Stimulated activated CD4-positive, alpha-beta T cell treated with anti-CD3 and anti-CD28 coated beads, TNF-alpha, amount 100 ng/mL, for 4 hours (primary cell): ENCODE results near the gene PSMG2.
"Not testable (repeated sequence)": the region's sequence is repeated elsewhere in the genome, so short reads cannot be mapped to it uniquely, and the experiment has no call there.

Source experiments
- DNase-seq, 3 experiments: peaks; one replicate each; pipeline ENCODE4 v3.0.0-alpha.2; 2020; ENCODE audit warnings: low read depth in 3 of 3

PSMG2 gene

GRCh38 chr18:12721495-12722275, 18.8 kb downstream of the PSMG2 start:
- no peak for DNase-seq

GRCh38 chr18:12722731-12723130, 19.9 kb downstream of the PSMG2 start:
- DNase-seq: no peak

DNA sequence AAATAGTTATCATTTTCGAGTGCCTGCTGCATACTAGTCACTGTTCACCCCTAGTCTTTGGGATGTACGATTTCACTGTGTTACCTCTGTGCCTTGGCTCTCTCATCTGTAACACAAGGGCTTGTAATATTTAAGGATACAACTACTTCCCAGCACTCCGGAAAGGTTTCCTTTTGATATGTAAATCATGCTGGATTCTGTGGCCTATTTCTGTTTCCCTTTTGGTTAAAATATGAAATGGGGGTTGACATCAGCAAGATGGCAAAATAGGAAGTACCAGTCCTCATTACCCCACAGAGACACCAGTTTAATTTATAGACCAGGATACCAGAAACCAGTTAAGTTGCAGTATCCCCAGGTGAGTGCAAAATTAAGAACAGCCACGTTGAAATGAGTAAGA, 23.5 kb downstream of the PSMG2 start:
- DNase-seq: no peak

GRCh38 chr18:12726774-12727550, 24.1 kb downstream of the PSMG2 start:
- DNase-seq: peak; percentile 8 to 22 (median 9)

- no peak for DNase-seq
Measured at GRCh38 chr18:12737243-12737902, 34.5 kb downstream of the PSMG2 start.

DNA sequence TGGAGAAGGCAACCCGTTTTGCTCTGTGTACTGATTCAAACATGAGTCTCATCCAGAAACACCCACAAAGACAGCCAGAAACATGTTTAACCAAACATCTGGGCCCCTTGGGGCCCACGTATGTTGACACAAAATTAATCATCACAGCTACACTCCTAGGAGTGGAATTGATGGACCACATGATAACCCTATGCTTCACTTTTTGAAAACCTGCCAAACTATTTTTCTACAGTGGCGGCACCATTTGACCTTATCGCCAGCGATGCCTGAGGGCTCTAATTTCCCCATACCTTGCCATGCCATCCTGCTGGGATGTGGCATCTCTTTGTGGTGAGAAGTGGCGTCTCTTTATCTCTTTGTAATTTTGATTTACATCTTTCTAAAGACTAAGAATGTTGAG, 38.5 kb downstream of the PSMG2 start:
- no peak for DNase-seq

DNA sequence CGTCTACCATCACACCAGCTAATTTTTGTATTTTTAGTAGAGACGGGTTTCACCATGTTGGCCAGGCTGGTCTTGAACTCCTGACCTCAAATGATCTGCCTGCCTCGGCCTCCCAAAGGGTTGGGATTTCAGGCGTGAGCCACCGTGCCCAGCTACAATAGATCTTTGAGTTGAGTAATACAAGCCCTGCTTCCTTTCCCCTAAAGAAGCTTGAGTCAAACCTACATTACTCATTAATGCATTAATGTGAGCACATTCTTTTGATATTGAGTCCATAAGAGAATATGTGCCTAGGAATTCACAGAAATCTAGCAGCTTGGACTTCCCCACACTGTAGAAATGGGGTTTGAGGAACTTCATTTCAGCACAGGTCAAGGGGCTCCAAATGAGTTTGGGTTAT, 39.6 kb downstream of the PSMG2 start:
- no peak for DNase-seq

- no peak for DNase-seq
Measured at GRCh38 chr18:12744103-12744502, 41.3 kb downstream of the PSMG2 start.

DNA sequence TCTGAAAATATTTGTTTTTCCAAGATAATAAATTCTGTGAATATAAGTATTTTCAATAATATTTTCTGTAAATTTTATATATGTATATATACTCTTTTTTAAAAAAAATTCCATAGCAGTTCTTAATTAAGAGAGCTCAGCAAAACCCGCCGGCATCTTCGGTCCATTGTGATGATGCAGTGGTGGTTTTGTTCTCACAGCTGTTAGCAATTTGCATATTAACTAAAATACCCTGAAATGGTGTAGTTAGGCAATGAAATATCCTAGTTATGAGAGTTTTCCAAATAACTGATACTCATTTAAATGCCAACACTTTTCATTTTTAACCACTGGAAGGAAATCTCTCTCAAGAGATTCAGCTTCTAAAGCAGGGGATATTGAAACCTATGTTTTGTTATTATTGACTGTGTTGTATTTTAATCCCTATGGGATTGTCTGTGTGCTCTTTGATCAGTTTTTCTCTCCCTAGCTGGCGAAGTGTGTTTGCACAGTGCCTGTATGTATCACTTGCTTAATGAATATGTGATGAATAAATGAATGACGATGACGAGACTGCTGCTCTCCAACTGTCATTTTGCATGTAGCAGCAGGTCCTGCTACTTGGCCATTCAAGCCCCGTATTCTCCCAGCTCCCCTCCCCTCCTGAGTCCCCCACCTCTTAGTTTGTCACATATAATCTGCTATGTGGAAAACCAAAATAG, 42.4 kb downstream of the PSMG2 start:
- DNase-seq: no peak

DNA sequence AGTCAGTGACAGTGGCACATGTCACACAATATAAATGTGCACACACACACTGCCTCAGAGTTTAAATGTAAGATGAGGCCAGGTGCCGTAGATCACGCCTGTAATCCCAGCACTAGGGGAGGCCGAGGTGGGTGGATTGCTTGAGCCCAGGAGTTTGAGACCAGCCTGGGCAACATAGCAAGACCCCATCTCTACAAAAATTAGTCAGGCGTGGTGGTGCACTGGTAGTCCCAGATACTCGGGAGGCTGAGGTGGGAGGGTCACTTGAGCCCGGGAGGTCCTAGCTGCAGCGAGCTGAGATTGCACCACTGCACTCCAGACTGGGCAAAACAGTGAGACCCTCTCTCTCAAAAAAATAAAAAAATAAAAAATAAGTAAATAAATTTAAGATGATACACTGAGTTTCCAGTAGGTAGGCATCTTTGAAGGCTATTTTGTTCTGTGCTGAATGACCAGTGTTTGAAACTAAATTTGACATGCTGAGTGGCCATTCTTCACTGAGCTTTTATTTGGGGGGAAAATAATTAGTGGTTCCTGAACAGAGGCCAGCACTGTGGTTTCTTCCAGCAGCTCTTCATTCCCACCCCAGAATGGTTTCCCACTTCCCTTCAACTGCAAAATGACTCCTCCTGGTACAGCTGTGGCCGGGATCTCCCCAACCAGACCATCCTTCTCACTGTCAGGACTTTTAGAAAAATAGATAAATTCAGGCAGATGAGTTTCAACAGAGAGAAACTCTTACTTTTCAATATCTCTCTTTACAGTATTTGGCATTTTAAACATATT, 44.9 kb downstream of the PSMG2 start:
- DNase-seq: no peak

GRCh38 chr18:12748671-12749070, 45.8 kb downstream of the PSMG2 start:
- DNase-seq: no peak

DNA sequence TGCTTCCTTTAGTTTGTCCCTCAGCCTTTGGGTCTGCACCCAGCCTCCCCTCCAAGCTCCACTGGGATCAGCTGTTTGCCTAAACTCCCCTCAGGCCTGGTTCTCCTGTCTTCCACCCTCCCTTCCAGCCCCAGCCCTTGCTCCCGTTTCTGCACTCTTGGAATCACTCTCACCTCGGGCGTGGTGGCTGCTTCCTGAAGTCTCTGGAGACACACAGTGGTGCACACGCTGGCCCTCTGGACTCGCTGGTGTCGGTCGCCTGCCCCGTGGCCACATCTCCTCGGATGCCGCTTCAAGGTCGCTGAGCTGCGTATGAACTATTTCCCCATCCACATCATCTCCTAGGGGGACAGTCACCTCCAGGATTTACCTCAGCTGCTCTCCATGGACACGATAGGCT, 46.3 kb downstream of the PSMG2 start:
- DNase-seq: no peak

- no peak for DNase-seq
Measured at GRCh38 chr18:12750076-12750714, 47.4 kb downstream of the PSMG2 start.

- DNase-seq: no peak
Measured at GRCh38 chr18:12750715-12751502, 48.1 kb downstream of the PSMG2 start.

DNA sequence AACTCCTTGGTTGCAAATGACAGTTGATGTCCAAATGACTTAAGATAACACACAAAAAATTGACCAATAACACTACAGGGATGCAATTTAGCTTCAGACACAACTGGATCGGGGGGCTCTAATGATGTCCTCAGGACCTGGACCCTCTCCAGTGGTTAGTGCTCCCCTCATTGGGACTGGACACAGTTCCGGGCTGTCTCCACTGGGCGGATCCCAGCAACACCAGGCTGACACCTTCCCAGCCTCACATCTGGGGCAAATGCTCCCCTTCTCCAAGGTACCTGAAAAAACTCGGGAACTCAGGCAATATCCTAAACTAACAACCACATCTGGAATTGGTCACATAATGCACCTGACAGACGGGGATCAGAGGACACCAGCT, 48.7 kb downstream of the PSMG2 start:
- DNase-seq: no peak

- DNase-seq: no peak
Measured at GRCh38 chr18:12751891-12752290, 49.0 kb downstream of the PSMG2 start.

GRCh38 chr18:12754511-12754910, 51.7 kb downstream of the PSMG2 start:
- DNase-seq: no peak

- not testable (repeated sequence) for DNase-seq
Measured at GRCh38 chr18:12755606-12756005, 52.8 kb downstream of the PSMG2 start.

- DNase-seq: not testable (repeated sequence)
Measured at GRCh38 chr18:12756619-12757239, 53.9 kb downstream of the PSMG2 start.
